SK-N-SH (cell line): ENCODE measurements around the gene MEG3. TPM values are rescaled to one million over a fixed set of nuclear protein-coding genes. Genes with fewer than 3 reads are reported as not detected.

Source experiments
- CTCF ChIA-PET: fragments of 300-600, 350-600 bp; formaldehyde crosslinking; extraction: SDS; loops from one replicate; lab custom pipeline; 2021; lab: Yijun Ruan, JAX
- POLR2A ChIA-PET: fragments of 350-600 bp; sonication (Branson Sonifier 250); formaldehyde crosslinking; extraction: SDS; loops from one replicate; lab custom pipeline; 2020; ENCODE audit warnings: antibody characterized with exemption, inconsistent platforms; lab: Yijun Ruan, JAX
- DNase-seq: peaks from one replicate; pipeline ENCODE4 v3.0.0; 2012
- H2AFZ ChIP-seq: fragments of 200-600 bp; sonication (generic); 2 replicates; pipeline ENCODE4 v1.8.1; 2016; ENCODE audit warnings: antibody characterized with exemption, mild to moderate bottlenecking, low read depth
- H3F3A ChIP-seq: fragments of 200-600 bp; sonication (generic); replicated peaks from 2 replicates; pipeline ENCODE3; 2016; ENCODE audit warnings: antibody characterized with exemption, mild to moderate bottlenecking; ENCODE audit not compliant: insufficient read depth
- H3K27ac ChIP-seq, 2 experiments: fragments of 200-500 bp in 1 of 2; fragments of 200-600 bp in 1 of 2; sonication (Bioruptor generic) in 1 of 2; sonication (generic), shearing (Covaris generic) in 1 of 2; 2 replicates each; pipeline versions ENCODE4 v1.5.1 to v1.6.1; 2014 to 2016; ENCODE audit warnings: low read depth in 2 of 2, inconsistent platforms in 1 of 2, low read length in 1 of 2, mild to moderate bottlenecking in 1 of 2, mixed read lengths in 1 of 2
- H3K27me3 ChIP-seq: fragments of 200-600 bp; sonication (generic), shearing (Covaris generic); 2 replicates; pipeline ENCODE4 v1.6.1; 2016; ENCODE audit warnings: mixed run types; ENCODE audit not compliant: insufficient read depth
- H3K36me3 ChIP-seq, 2 experiments: fragments of 200-500 bp in 1 of 2; fragments of 200-600 bp in 1 of 2; sonication (Bioruptor generic) in 1 of 2; sonication (generic) in 1 of 2; replicated peaks in 1 of 2; 2 replicates each; pipeline versions ENCODE3 to v1.5.1; 2014 to 2016; ENCODE audit warnings: low read length in 1 of 2, mild to moderate bottlenecking in 1 of 2; ENCODE audit not compliant: insufficient read depth in 2 of 2, control insufficient read depth in 1 of 2
- H3K4me1 ChIP-seq, 2 experiments: fragments of 200-500 bp in 1 of 2; fragments of 200-600 bp in 1 of 2; sonication (Bioruptor generic) in 1 of 2; sonication (generic), shearing (Covaris generic) in 1 of 2; 2 replicates each; pipeline versions ENCODE4 v1.5.1 to v1.6.1; 2014 to 2016; ENCODE audit warnings: low read depth in 1 of 2, low read length in 1 of 2, mixed run types in 1 of 2; ENCODE audit not compliant: insufficient read depth in 2 of 2, control insufficient read depth in 1 of 2
- H3K4me2 ChIP-seq: fragments of 200-600 bp; sonication (generic), shearing (Covaris generic); 2 replicates; pipeline ENCODE4 v1.6.1; 2017; ENCODE audit warnings: mixed run types
- H3K4me3 ChIP-seq, 2 experiments: fragments of 200-500 bp in 1 of 2; fragments of 200-600 bp in 1 of 2; sonication (Bioruptor generic) in 1 of 2; sonication (generic), shearing (Covaris generic) in 1 of 2; 2 replicates each; pipeline versions ENCODE4 v1.5.1 to v1.8.1; 2014 to 2016; ENCODE audit warnings: low read depth in 2 of 2, inconsistent platforms in 1 of 2, low read length in 1 of 2, mild to moderate bottlenecking in 1 of 2, mixed read lengths in 1 of 2, moderate library complexity in 1 of 2
- H3K79me2 ChIP-seq: fragments of 200-600 bp; sonication (generic); 2 replicates; pipeline ENCODE4 v1.8.1; 2017; ENCODE audit warnings: mild to moderate bottlenecking; ENCODE audit not compliant: insufficient read depth
- H3K9ac ChIP-seq: fragments of 200-600 bp; sonication (generic); 2 replicates; pipeline ENCODE4 v1.6.1; 2017; ENCODE audit warnings: mixed run types
- H3K9me2 ChIP-seq: fragments of 200-600 bp; sonication (generic); 2 replicates; pipeline ENCODE4 v1.6.1; 2017; ENCODE audit warnings: mixed run types
- H3K9me3 ChIP-seq: fragments of 200-600 bp; sonication (generic); 2 replicates; pipeline ENCODE4 v1.6.1; 2017; ENCODE audit warnings: mixed run types, mild to moderate bottlenecking, moderate library complexity
- H4K20me1 ChIP-seq: fragments of 200-600 bp; sonication (generic); 2 replicates; pipeline ENCODE4 v1.6.1; 2017; ENCODE audit warnings: mild to moderate bottlenecking, mixed run types; ENCODE audit not compliant: insufficient read depth
- EP300 ChIP-seq, 2 experiments: IDR thresholded peaks; 2 replicates each; pipeline versions ENCODE4 v1.4.0 to v1.6.1; 2012; ENCODE audit warnings: borderline replicate concordance in 1 of 2, low read depth in 1 of 2, low read length in 1 of 2
- FOXJ3 ChIP-seq: sonication (generic); formaldehyde crosslinking; IDR thresholded peaks from 2 replicates; pipeline ENCODE4 v1.5.1; 2020; ENCODE audit warnings: mild to moderate bottlenecking, missing genetic modification reagents
- FOXM1 ChIP-seq: IDR thresholded peaks from 2 replicates; pipeline ENCODE4 v1.4.0; 2012; ENCODE audit warnings: low read depth, mild to moderate bottlenecking
- GABPA ChIP-seq: IDR thresholded peaks from 2 replicates; pipeline ENCODE4 v1.4.0; 2012; ENCODE audit warnings: low read depth, mild to moderate bottlenecking
- GATA2 ChIP-seq: sonication (generic); formaldehyde crosslinking; IDR thresholded peaks from 2 replicates; pipeline ENCODE4 v1.5.0; 2020; ENCODE audit warnings: mild to moderate bottlenecking, missing genetic modification reagents
- JUND ChIP-seq: IDR thresholded peaks from 2 replicates; pipeline ENCODE4 v1.4.0; 2012
- MEF2A ChIP-seq: IDR thresholded peaks from 2 replicates; pipeline ENCODE4 v1.4.0; 2012; ENCODE audit warnings: low read depth, borderline replicate concordance
- MXI1 ChIP-seq: IDR thresholded peaks from 2 replicates; pipeline ENCODE4 v1.6.1; 2012; ENCODE audit warnings: mild to moderate bottlenecking, low read depth, low read length, improper control_type of control experiment
- NFIC ChIP-seq: IDR thresholded peaks from 2 replicates; pipeline ENCODE4 v1.4.0; 2012; ENCODE audit warnings: borderline replicate concordance
- NRF1 ChIP-seq: IDR thresholded peaks from 2 replicates; pipeline ENCODE4 v1.6.1; 2012; ENCODE audit warnings: low read depth, mild to moderate bottlenecking, low read length
- SMC3 ChIP-seq: IDR thresholded peaks from 2 replicates; pipeline ENCODE4 v1.6.1; 2012; ENCODE audit warnings: low read depth, low read length, improper control_type of control experiment
- TCF12 ChIP-seq: IDR thresholded peaks from 2 replicates; pipeline ENCODE4 v1.4.0; 2012
- TEAD4 ChIP-seq: IDR thresholded peaks from 2 replicates; pipeline ENCODE4 v1.4.0; 2012; ENCODE audit warnings: mild to moderate bottlenecking, borderline replicate concordance; ENCODE audit not compliant: insufficient read depth
- WGBS: methylation state at CpG from one replicate; pipeline ENCODE4 v1.1.6; 2017; ENCODE audit warnings: low lambda C conversion rate; 5-methylcytosine and 5-hydroxymethylcytosine counted together
- polyA plus RNA-seq, 3 experiments: library from polyadenylated mRNA; depleted of rRNA; stranded (reverse); fragments of >200 nt; gene quantifications; 2 replicates each; pipeline ENCODE4 v1.2.3, GENCODE V29; 2012
- TF ChIP-seq, protein P1 (sequence below): fragments of 200-600 bp; sonication (generic); IDR thresholded peaks from 2 replicates; pipeline ENCODE4 v1.6.1; 2017; ENCODE audit warnings: antibody characterized with exemption, mild to moderate bottlenecking, moderate library complexity
- TF ChIP-seq, protein P2 (sequence below): IDR thresholded peaks from 2 replicates; pipeline ENCODE4 v1.6.1; 2012; ENCODE audit warnings: mild to moderate bottlenecking, low read depth, low read length, moderate library complexity
- TF ChIP-seq, protein P3 (sequence below): IDR thresholded peaks from 2 replicates; pipeline ENCODE4 v1.4.0; 2012; ENCODE audit warnings: low read depth, borderline replicate concordance

MEG3 gene
- polyA plus RNA-seq, 1 of the 3 experiments (the other 2 are of a cell fraction) = not detected

DNA sequence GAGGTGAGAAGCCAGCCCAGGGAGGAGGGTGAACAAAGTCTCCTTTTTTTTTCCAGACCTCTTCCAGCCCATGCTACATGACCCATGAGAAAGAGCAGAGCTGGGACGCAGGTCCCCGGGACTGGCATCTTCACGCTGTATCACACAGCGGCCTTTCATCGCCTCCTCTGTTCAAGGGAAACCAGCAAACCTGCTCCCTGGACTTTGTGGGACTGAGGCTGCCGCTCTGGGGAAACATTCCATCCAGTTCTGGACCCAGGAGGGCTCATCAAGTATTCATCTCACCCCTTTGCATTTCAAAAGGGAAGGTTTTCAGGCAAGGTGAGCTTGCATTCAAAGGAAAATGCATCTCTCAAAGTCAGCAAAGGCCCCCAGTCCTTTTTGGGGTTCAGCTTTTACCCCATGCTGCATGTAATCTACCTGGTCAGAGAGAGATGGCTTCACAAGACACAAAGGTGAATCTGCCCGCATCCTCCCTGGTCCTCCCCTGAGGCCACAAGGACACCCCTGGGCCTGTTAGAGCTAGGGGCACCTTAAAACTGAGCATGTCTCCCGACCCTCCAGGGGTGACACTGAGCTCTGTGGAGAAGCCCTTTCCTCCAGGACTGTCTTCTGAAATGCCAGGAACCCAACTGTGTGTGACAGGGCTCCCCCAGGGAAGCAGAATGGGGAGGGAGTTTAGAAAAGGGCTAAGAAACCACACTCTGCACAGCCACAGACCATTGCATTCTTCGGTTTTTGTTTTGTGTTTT, 21.2 kb upstream of the MEG3 start:
- Histone ChIP-seq H3K9ac (no peak overlapping the region), H4K20me1 (no peaks in the 10 kb centered on the region), H3F3A (no peaks in the 10 kb centered on the region), H3K27ac (no peak overlapping the region), H3K79me2 (no peaks in the 10 kb centered on the region), H3K9me2 (no peaks in the 10 kb centered on the region), H3K4me1 (no peaks in the 10 kb centered on the region), H3K9me3 (no peaks in the 10 kb centered on the region), H3K27me3 (no peaks in the 10 kb centered on the region), H3K4me2 (no peak overlapping the region), H3K4me3 (no peak overlapping the region), H2AFZ (no peak overlapping the region), H3K36me3 (no peaks in the 10 kb centered on the region)
- TF ChIP-seq MXI1 = no peak
- no peak for TF ChIP-seq NRF1
- CTCF ChIA-PET = no interaction called here
- 40% methylated on average over 8 of the region's 9 CpGs for WGBS
- DNase-seq = no peak
- POLR2A ChIA-PET = no interaction called here

DNA sequence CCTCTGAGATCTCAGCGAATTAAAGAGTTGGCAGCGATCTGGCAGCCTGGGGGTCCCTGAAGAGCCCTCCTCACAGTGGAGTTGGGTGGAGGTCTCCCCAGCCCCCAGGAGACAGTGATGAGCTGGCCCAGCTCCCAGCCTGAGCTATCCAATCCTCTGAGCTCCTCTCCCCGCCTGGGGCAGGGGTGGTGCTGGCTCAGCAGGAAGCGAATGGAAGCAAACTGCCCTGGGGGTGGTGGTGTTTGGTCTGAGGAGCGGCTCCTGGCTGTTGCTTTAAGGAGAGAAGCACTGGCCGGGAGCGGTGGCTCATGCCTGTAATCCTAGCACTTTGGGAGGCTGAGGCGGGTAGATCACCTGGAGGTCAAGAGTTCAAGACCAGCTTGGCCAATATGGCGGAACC, 19.5 kb upstream of the MEG3 start:
- H3K4me3 ChIP-seq = no peak overlapping the region
- ChIA-PET POLR2A (no interaction called here), CTCF (no interaction called here)
- H3K4me1 ChIP-seq = no peaks in the 10 kb centered on the region
- no peaks in the 10 kb centered on the region for H3K79me2 ChIP-seq
- H3K36me3 ChIP-seq = no peaks in the 10 kb centered on the region
- no peak for DNase-seq
- H3K27me3 ChIP-seq = no peaks in the 10 kb centered on the region
- H2AFZ ChIP-seq = no peak overlapping the region
- TF ChIP-seq, protein P1, sequence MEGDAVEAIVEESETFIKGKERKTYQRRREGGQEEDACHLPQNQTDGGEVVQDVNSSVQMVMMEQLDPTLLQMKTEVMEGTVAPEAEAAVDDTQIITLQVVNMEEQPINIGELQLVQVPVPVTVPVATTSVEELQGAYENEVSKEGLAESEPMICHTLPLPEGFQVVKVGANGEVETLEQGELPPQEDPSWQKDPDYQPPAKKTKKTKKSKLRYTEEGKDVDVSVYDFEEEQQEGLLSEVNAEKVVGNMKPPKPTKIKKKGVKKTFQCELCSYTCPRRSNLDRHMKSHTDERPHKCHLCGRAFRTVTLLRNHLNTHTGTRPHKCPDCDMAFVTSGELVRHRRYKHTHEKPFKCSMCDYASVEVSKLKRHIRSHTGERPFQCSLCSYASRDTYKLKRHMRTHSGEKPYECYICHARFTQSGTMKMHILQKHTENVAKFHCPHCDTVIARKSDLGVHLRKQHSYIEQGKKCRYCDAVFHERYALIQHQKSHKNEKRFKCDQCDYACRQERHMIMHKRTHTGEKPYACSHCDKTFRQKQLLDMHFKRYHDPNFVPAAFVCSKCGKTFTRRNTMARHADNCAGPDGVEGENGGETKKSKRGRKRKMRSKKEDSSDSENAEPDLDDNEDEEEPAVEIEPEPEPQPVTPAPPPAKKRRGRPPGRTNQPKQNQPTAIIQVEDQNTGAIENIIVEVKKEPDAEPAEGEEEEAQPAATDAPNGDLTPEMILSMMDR = no peak
- TF ChIP-seq GATA2 (CRISPR knock-in tag) (no peak), GABPA (no peak), NFIC (no peak), SMC3 (no peak), EP300 (IDR thresholded peaks at IDR 0.05; ENCODE audit: borderline replicate concordance in 1 of 2, low read depth in 1 of 2, low read length in 1 of 2) (no peak), MEF2A (no peak), FOXM1 (no peak), TCF12 (no peak), TEAD4 (no peak), FOXJ3 (CRISPR knock-in tag) (no peak), JUND (no peak)
- TF ChIP-seq, protein P2, sequence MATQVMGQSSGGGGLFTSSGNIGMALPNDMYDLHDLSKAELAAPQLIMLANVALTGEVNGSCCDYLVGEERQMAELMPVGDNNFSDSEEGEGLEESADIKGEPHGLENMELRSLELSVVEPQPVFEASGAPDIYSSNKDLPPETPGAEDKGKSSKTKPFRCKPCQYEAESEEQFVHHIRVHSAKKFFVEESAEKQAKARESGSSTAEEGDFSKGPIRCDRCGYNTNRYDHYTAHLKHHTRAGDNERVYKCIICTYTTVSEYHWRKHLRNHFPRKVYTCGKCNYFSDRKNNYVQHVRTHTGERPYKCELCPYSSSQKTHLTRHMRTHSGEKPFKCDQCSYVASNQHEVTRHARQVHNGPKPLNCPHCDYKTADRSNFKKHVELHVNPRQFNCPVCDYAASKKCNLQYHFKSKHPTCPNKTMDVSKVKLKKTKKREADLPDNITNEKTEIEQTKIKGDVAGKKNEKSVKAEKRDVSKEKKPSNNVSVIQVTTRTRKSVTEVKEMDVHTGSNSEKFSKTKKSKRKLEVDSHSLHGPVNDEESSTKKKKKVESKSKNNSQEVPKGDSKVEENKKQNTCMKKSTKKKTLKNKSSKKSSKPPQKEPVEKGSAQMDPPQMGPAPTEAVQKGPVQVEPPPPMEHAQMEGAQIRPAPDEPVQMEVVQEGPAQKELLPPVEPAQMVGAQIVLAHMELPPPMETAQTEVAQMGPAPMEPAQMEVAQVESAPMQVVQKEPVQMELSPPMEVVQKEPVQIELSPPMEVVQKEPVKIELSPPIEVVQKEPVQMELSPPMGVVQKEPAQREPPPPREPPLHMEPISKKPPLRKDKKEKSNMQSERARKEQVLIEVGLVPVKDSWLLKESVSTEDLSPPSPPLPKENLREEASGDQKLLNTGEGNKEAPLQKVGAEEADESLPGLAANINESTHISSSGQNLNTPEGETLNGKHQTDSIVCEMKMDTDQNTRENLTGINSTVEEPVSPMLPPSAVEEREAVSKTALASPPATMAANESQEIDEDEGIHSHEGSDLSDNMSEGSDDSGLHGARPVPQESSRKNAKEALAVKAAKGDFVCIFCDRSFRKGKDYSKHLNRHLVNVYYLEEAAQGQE = no peak
- TF ChIP-seq, protein P3, sequence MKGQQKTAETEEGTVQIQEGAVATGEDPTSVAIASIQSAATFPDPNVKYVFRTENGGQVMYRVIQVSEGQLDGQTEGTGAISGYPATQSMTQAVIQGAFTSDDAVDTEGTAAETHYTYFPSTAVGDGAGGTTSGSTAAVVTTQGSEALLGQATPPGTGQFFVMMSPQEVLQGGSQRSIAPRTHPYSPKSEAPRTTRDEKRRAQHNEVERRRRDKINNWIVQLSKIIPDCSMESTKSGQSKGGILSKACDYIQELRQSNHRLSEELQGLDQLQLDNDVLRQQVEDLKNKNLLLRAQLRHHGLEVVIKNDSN = no peak
- no peak overlapping the region for H3K27ac ChIP-seq
- H3K9ac ChIP-seq = no peak overlapping the region
- H3K9me2 ChIP-seq = no peaks in the 10 kb centered on the region
- no peaks in the 10 kb centered on the region for H3F3A ChIP-seq
- no peaks in the 10 kb centered on the region for H4K20me1 ChIP-seq
- no peak overlapping the region for H3K4me2 ChIP-seq
- 76% methylated on average over 7 of the region's 9 CpGs for WGBS
- H3K9me3 ChIP-seq = no peaks in the 10 kb centered on the region
